ENCODE data around the gene SLC28A1.

- TF ChIP-seq CTCF (IDR thresholded peaks at IDR 0.05; ENCODE audit: poor library complexity) (no peak), EZH2 (IDR thresholded peaks at IDR 0.05; ENCODE audit: borderline replicate concordance) (no peak), EZH2phosphoT487 (IDR thresholded peaks at IDR 0.05; ENCODE audit: low read depth, severe bottlenecking, unreplicated experiment) (no peak)
Measured at GRCh38 chr15:84917452-84917851, 33.0 kb downstream of the SLC28A1 start.

Data from hepatocyte (in vitro differentiated cells).